H1 (cell line): ENCODE results near the gene SORL1-AS1.

ENCODE experiments used
- BRCA1 ChIP-seq: IDR thresholded peaks from 2 replicates; pipeline ENCODE4 v1.6.1; 2012; ENCODE audit warnings: low read depth, low read length, improper control_type of control experiment
- EP300 ChIP-seq, 2 experiments: IDR thresholded peaks; 1 replicate in 1 of 2; 2 replicates in 1 of 2; pipeline ENCODE4 v1.6.1; 2011 to 2012; ENCODE audit warnings: low read depth in 2 of 2, low read length in 2 of 2, mild to moderate bottlenecking in 2 of 2, borderline replicate concordance in 1 of 2, inconsistent platforms in 1 of 2, moderate library complexity in 1 of 2
- EZH2 ChIP-seq: fragments of 200-600 bp; sonication (generic); IDR thresholded peaks from 2 replicates; pipeline ENCODE4 v1.7.1; 2012; ENCODE audit warnings: low read depth, mild to moderate bottlenecking, moderate library complexity, low read length, inconsistent platforms; ENCODE audit not compliant: severe bottlenecking
- GABPA ChIP-seq: IDR thresholded peaks from 2 replicates; pipeline ENCODE4 v1.6.1; 2011; ENCODE audit warnings: mild to moderate bottlenecking, low read length, moderate library complexity, borderline replicate concordance; ENCODE audit not compliant: insufficient read depth
- NRF1 ChIP-seq: IDR thresholded peaks from 2 replicates; pipeline ENCODE4 v1.6.1; 2011; ENCODE audit warnings: mild to moderate bottlenecking, low read depth, low read length, improper control_type of control experiment
- POLR2AphosphoS5 ChIP-seq: IDR thresholded peaks from 2 replicates; pipeline ENCODE4 v1.6.1; 2011; ENCODE audit warnings: low read depth, low read length
- SP1 ChIP-seq: IDR thresholded peaks from 2 replicates; pipeline ENCODE4 v1.6.1; 2011; ENCODE audit warnings: low read depth, low read length
- SP4 ChIP-seq: IDR thresholded peaks from 2 replicates; pipeline ENCODE4 v1.6.1; 2012; ENCODE audit warnings: low read length, inconsistent platforms
- SRF ChIP-seq: IDR thresholded peaks from 2 replicates; pipeline ENCODE4 v1.6.1; 2011; ENCODE audit warnings: mild to moderate bottlenecking, low read depth, low read length, moderate library complexity
- TF ChIP-seq, protein P1 (sequence below), 3 experiments: IDR thresholded peaks; 1 replicate in 2 of 3; 2 replicates in 1 of 3; pipeline versions ENCODE4 v1.5.1 to v1.6.1; 2011; ENCODE audit warnings: low read length in 3 of 3, mild to moderate bottlenecking in 3 of 3, inconsistent platforms in 2 of 3, low read depth in 1 of 3, moderate library complexity in 1 of 3; ENCODE audit not compliant: insufficient read depth in 1 of 3; ENCODE audit errors: control extremely low read depth in 1 of 3

DNA sequence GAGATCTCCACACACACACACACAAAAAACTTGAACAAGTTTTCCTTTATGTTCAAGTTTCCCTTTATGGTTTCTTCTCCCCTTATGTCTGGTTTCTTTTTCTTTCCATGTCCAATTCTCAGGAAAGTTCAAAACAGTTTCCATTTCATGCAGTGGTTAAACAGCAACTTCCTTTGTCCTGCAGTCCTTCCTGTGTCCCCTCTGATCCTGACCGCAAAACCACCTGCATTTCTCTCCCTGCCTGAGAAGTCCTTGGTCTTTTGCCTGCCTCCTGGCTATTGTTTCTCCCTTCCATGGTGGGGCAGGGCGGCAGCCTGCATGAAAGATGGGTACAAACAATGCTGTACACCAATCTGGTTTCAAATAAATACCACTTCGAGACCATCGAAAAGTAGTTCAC is 58.9 kb downstream of the SORL1-AS1 start:
- no peak for TF ChIP-seq BRCA1
- TF ChIP-seq, protein P1, sequence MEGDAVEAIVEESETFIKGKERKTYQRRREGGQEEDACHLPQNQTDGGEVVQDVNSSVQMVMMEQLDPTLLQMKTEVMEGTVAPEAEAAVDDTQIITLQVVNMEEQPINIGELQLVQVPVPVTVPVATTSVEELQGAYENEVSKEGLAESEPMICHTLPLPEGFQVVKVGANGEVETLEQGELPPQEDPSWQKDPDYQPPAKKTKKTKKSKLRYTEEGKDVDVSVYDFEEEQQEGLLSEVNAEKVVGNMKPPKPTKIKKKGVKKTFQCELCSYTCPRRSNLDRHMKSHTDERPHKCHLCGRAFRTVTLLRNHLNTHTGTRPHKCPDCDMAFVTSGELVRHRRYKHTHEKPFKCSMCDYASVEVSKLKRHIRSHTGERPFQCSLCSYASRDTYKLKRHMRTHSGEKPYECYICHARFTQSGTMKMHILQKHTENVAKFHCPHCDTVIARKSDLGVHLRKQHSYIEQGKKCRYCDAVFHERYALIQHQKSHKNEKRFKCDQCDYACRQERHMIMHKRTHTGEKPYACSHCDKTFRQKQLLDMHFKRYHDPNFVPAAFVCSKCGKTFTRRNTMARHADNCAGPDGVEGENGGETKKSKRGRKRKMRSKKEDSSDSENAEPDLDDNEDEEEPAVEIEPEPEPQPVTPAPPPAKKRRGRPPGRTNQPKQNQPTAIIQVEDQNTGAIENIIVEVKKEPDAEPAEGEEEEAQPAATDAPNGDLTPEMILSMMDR (IDR thresholded peaks at IDR 0.05; ENCODE audit: control extremely low read depth in 1 of 3, insufficient read depth in 1 of 3, low read depth in 1 of 3, low read length in 3 of 3) = no peak
- no peak for TF ChIP-seq SRF
- no peak for TF ChIP-seq POLR2AphosphoS5
- TF ChIP-seq NRF1 = no peak
- no peak for TF ChIP-seq EZH2
- no peak for TF ChIP-seq GABPA
- TF ChIP-seq EP300 (IDR thresholded peaks at IDR 0.05; ENCODE audit: borderline replicate concordance in 1 of 2, low read depth in 2 of 2, low read length in 2 of 2) = no peak
- TF ChIP-seq SP4 = no peak
- TF ChIP-seq SP1 = no peak
